Measurements from ENCODE around the gene BRI3BP.

GRCh38 chr12:124970647-124971402 lies 22.6 kb upstream of the BRI3BP start:
- no peak for TF ChIP-seq CTCF (conservative IDR thresholded peaks at IDR 0.05)
- TF ChIP-seq ZFX (IDR thresholded peaks at IDR 0.05) = no peak
